Immature natural killer cell (primary cell): ENCODE data around the gene CDX2. TPM values are rescaled to one million over a fixed set of nuclear protein-coding genes. Genes with fewer than 3 reads are reported as not detected.
"Not testable (repeated sequence)": the region's sequence is repeated elsewhere in the genome, so short reads cannot be mapped to it uniquely, and the experiment has no call there.

Source experiments
- DNase-seq, 3 donors: peaks; one replicate each; pipeline ENCODE4 v3.0.0; 2022; ENCODE audit warnings: mixed read lengths in 1 of 3
- H3K27ac Mint-ChIP-seq, 6 donors: one replicate each; pipeline ENCODE4 v1.8.0; 2020; ENCODE audit warnings: mixed read lengths in 6 of 6, mild to moderate bottlenecking in 5 of 6, inconsistent platforms in 4 of 6, moderate library complexity in 3 of 6
- H3K27me3 Mint-ChIP-seq, 3 donors: one replicate each; pipeline ENCODE4 v1.8.0; 2020 to 2021; ENCODE audit warnings: low read depth in 3 of 3, mild to moderate bottlenecking in 3 of 3, mixed read lengths in 3 of 3, moderate library complexity in 3 of 3, inconsistent platforms in 1 of 3
- H3K36me3 Mint-ChIP-seq, 3 donors: one replicate each; pipeline ENCODE4 v1.8.0; 2020; ENCODE audit warnings: mixed read lengths in 3 of 3, inconsistent platforms in 2 of 3, mild to moderate bottlenecking in 2 of 3
- H3K4me1 Mint-ChIP-seq, 2 donors: one replicate each; pipeline ENCODE4 v1.8.0; 2020; ENCODE audit warnings: inconsistent platforms in 2 of 2, mild to moderate bottlenecking in 2 of 2, mixed read lengths in 2 of 2, moderate library complexity in 1 of 2
- H3K4me3 Mint-ChIP-seq, 5 donors: one replicate each; pipeline ENCODE4 v1.8.0; 2020; ENCODE audit warnings: mild to moderate bottlenecking in 5 of 5, mixed read lengths in 5 of 5, inconsistent platforms in 3 of 5, moderate library complexity in 3 of 5
- H3K9me3 Mint-ChIP-seq, 6 donors: one replicate each; pipeline ENCODE4 v1.8.0; 2020; ENCODE audit warnings: mild to moderate bottlenecking in 6 of 6, mixed read lengths in 6 of 6, inconsistent platforms in 4 of 6, moderate library complexity in 3 of 6
- polyA plus RNA-seq, 3 donors: library from polyadenylated mRNA; unstranded; fragments of 300-500 nt; fragmentation: Illumina TruSeq; gene quantifications; one replicate each; pipeline ENCODE4 v1.2.3, GENCODE V29; 2021

The CDX2 gene
- polyA plus RNA-seq, 3 donors from 2014 or later: not detected

GRCh38 chr13:27964741-27965323 is 4.3 kb downstream of the CDX2 start:
- Mint-ChIP-seq H3K4me3 (no peak overlapping the region), H3K27me3 (peaks cover 18 to 40% (median 30%) of the 10 kb centered on the region in 3 donors), H3K9me3 (peaks cover 0 to 1% (median 0%) of the 10 kb centered on the region in 6 donors), H3K27ac (no peak overlapping the region), H3K4me1 (peaks cover 3 to 5% of the 10 kb centered on the region in 2 donors), H3K36me3 (no peaks in the 10 kb centered on the region)
- no peak for DNase-seq

- H3K27me3 Mint-ChIP-seq: peaks cover 13 to 38% (median 30%) of the 10 kb centered on the region in 3 donors
- not testable (repeated sequence) for H3K36me3 Mint-ChIP-seq, H3K4me3 Mint-ChIP-seq, H3K4me1 Mint-ChIP-seq, DNase-seq, H3K27ac Mint-ChIP-seq, H3K9me3 Mint-ChIP-seq
Measured at GRCh38 chr13:27964206-27964605, 4.9 kb downstream of the CDX2 start.

DNA sequence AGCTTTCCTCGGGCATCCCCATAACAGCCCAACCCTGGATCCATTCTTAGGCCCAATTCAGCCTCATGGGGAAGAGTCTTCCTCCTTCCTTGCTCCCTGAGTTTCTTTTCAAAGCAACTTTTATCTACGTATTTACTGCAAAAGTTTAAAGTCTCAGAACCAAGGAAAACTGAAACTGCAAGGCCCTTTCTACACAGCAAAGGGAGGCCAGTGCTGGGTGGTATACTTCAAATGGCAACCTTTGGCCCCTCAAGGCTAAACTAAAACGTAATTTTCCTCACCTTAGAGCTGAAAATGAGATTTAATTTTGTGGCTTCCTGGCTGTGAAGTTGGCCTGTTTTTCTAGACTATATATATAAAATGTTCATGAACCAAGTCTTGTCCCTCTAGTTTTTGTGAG is 5.6 kb downstream of the CDX2 start:
- Mint-ChIP-seq H3K27ac (no peak overlapping the region), H3K27me3 (peaks cover 15 to 41% (median 33%) of the 10 kb centered on the region in 3 donors)

DNA sequence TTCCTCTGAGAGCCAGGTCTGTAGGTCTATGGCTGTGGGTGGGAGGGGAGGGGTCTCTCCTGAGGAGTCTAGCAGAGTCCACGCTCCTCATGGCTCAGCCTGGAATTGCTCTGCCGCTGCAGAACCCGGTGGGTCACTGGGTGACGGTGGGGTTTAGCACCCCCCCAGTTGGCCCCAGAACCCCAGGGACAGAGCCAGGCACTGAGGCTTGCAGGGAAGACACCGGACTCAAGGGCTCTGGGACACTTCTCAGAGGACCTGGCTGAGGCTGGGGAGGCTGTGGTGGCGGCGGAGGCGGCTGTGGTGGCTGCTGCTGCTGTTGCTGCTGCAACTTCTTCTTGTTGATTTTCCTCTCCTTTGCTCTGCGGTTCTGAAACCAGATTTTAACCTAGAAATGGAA is 6.1 kb downstream of the CDX2 start:
- DNase-seq: no peak
- H3K36me3 Mint-ChIP-seq: no peaks in the 10 kb centered on the region
- H3K9me3 Mint-ChIP-seq: no peaks in the 10 kb centered on the region
- peaks cover 15 to 44% (median 33%) of the 10 kb centered on the region in 3 donors for H3K27me3 Mint-ChIP-seq
- H3K4me1 Mint-ChIP-seq: peaks cover 3 to 5% of the 10 kb centered on the region in 2 donors
- no peak overlapping the region for H3K27ac Mint-ChIP-seq
- H3K4me3 Mint-ChIP-seq: no peak overlapping the region

More for the DNA sequence above, 5.6 kb downstream of the CDX2 start:
- H3K4me3 Mint-ChIP-seq: no peak overlapping the region
- no peaks in the 10 kb centered on the region for H3K9me3 Mint-ChIP-seq
- peaks cover 3 to 5% of the 10 kb centered on the region in 2 donors for H3K4me1 Mint-ChIP-seq
- no peak for DNase-seq
- no peaks in the 10 kb centered on the region for H3K36me3 Mint-ChIP-seq

- no peak for DNase-seq
- H3K4me3 Mint-ChIP-seq: no peak overlapping the region
- H3K27ac Mint-ChIP-seq: no peak overlapping the region
- no peaks in the 10 kb centered on the region for H3K36me3 Mint-ChIP-seq
- H3K27me3 Mint-ChIP-seq: peaks cover 15 to 39% (median 31%) of the 10 kb centered on the region in 3 donors
- peaks cover 3 to 5% of the 10 kb centered on the region in 2 donors for H3K4me1 Mint-ChIP-seq
- H3K9me3 Mint-ChIP-seq: no peaks in the 10 kb centered on the region
Measured at GRCh38 chr13:27962128-27962841, 6.8 kb downstream of the CDX2 start.

GRCh38 chr13:27961227-27962085 is 7.7 kb downstream of the CDX2 start:
- no peaks in the 10 kb centered on the region for H3K36me3 Mint-ChIP-seq
- H3K27ac Mint-ChIP-seq: no peak overlapping the region
- peaks cover 3 to 5% of the 10 kb centered on the region in 2 donors for H3K4me1 Mint-ChIP-seq
- H3K9me3 Mint-ChIP-seq: no peaks in the 10 kb centered on the region
- DNase-seq: no peak
- H3K27me3 Mint-ChIP-seq: peaks cover 19 to 40% (median 34%) of the 10 kb centered on the region in 3 donors
- peak overlapping the region in 1 of 5 donors; percentile 1 for H3K4me3 Mint-ChIP-seq

- no peaks in the 10 kb centered on the region for H3K36me3 Mint-ChIP-seq
- H3K27me3 Mint-ChIP-seq: peaks cover 26 to 42% (median 37%) of the 10 kb centered on the region in 3 donors
- peaks cover 0 to 2% (median 0%) of the 10 kb centered on the region in 6 donors for H3K9me3 Mint-ChIP-seq
- peaks cover 3 to 5% of the 10 kb centered on the region in 2 donors for H3K4me1 Mint-ChIP-seq
- DNase-seq: peak in 1 of 3 donors; percentile 10
- H3K4me3 Mint-ChIP-seq: peak overlapping the region in 1 of 5 donors; percentile 53
- H3K27ac Mint-ChIP-seq: no peak overlapping the region
Measured at GRCh38 chr13:27960362-27961226, 8.5 kb downstream of the CDX2 start.

DNA sequence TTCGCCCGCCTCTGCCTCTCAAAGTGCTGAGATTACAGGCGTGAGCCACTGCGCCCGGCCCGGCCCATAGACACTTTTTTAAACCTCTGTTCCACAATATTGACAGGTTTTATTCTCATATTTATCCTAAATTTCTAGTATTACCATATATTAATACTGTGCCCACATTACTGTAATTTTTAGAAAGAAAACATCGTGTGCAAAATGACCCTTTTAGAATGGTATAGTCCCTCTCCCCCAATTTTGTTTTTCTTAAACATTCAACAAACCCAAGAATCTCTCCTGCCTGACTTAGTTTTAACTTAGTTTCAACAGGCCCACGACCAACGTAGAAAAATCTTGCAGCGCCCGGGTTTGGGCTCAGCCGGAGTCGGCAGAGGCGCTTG is 9.1 kb downstream of the CDX2 start:
- Mint-ChIP-seq H3K27ac (no peak overlapping the region), H3K36me3 (no peaks in the 10 kb centered on the region), H3K4me3 (peak overlapping the region in 2 of 5 donors; percentile 46 to 53), H3K9me3 (peaks cover 0 to 2% (median 0%) of the 10 kb centered on the region in 6 donors), H3K4me1 (peaks cover 3 to 5% of the 10 kb centered on the region in 2 donors), H3K27me3 (peaks cover 28 to 43% (median 39%) of the 10 kb centered on the region in 3 donors)
- DNase-seq: no peak

DNA sequence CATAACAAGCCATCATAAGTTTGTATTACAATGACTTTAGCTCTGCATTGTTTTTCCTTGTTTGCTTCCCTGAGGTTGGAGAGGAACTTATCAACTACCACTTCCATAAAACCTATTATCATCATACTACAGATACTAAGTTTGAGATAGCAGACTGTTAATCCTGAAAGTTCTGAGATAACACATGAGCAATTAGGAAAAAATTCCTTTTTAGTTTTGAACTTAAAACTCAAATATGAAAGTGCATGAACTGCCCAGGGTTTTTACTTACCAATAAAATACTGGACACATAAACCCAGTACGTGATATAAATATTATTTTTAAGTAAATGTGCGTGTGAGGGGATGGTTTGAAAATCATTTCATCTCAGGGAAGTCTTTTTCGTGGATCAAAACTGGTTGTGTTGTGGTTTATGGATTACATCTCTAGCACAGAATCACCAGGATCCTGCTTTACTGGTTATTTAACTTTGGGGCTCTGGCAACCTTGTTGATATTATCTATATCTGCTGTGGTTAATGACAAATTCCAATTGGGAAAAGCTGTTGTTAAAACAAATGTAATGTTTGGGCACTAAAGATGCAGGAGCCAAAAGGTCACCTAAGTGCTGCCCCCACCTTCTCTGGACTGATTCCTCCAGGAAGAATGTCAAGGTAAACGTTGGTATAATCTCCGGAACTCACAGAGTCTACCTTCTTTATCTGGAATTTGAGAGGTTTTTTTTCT is 12.4 kb downstream of the CDX2 start:
- Mint-ChIP-seq H3K27ac (no peak overlapping the region), H3K9me3 (peaks cover 0 to 2% (median 0%) of the 10 kb centered on the region in 6 donors), H3K27me3 (peaks cover 21 to 44% (median 31%) of the 10 kb centered on the region in 3 donors), H3K4me3 (no peak overlapping the region), H3K36me3 (no peaks in the 10 kb centered on the region), H3K4me1 (peaks cover 12 to 14% of the 10 kb centered on the region in 2 donors)
- DNase-seq: no peak

DNA sequence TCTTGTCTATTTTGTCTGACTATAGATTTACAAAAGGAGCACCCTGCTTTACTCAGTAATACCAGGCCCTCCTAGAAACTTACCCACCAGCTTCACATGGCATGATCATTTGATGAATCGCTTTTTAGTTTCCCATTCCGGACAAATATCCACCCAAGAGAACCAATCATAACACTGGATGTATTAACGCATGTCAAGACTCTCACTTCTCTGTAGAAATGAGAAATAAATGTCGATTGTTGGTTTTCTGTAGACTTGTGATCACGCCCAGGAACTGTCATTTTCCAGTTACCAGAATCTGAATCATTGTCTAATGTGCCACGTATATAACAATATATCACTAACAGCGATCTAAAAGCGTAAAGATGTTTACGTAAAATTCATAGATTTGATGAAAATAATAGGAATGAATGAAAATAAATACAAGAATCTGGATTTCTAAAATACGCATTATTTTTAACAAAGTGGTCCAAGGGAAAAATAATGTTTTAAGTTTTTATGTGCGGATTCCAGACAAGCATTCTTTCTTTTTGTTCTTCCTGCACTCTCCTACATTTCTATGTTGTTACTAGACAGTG is 14.0 kb downstream of the CDX2 start:
- Mint-ChIP-seq H3K4me3 (peak overlapping the region in 4 of 5 donors; percentile 21 to 49 (median 29)), H3K4me1 (peaks cover 10 to 13% of the 10 kb centered on the region in 2 donors), H3K9me3 (peaks cover 0 to 3% (median 0%) of the 10 kb centered on the region in 6 donors), H3K36me3 (no peaks in the 10 kb centered on the region), H3K27me3 (peaks cover 21 to 44% (median 27%) of the 10 kb centered on the region in 3 donors), H3K27ac (no peak overlapping the region)
- DNase-seq: no peak

DNA sequence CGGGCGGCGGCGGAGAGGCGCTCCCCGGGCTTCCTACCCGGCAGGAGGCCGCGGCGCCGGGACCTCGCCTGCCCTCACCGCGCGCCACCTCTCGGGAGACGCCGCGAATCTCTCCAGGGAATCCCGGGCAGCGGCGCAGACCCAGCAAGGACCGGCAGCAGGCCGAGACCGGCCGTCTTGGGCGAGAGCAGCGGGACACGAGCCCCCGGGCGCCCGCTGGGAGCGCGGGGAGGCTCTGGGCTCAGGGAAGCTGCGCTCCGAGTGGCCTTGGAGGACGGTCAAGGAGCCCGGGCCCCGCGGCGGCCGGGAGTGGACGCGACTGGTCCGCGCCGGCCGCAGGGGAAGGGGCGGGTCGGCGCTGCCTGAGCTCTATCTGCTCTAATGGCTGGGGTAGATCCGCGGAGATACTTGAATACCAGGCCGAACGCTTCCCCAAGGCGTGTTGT is 14.7 kb downstream of the CDX2 start:
- no peaks in the 10 kb centered on the region for H3K36me3 Mint-ChIP-seq
- DNase-seq: no peak
- H3K27ac Mint-ChIP-seq: no peak overlapping the region
- H3K9me3 Mint-ChIP-seq: peaks cover 0 to 6% (median 0%) of the 10 kb centered on the region in 6 donors
- peak overlapping the region; percentile 33 to 79 (median 77) for H3K4me3 Mint-ChIP-seq
- H3K27me3 Mint-ChIP-seq: peaks cover 21 to 40% (median 25%) of the 10 kb centered on the region in 3 donors
- H3K4me1 Mint-ChIP-seq: peaks cover 6 to 12% of the 10 kb centered on the region in 2 donors
